Measurements from ENCODE around the gene LRP2.

Gene LRP2

GRCh38 chr2:169185711-169186110, 176.6 kb downstream of the LRP2 start:
- H3K4me2 ChIP-seq (ENCODE audit: low read length) = no peak overlapping the region
- H3K27me3 ChIP-seq (ENCODE audit: control insufficient read depth, insufficient read depth, low read length) = peaks cover 4% of the 10 kb centered on the region
- no peaks in the 10 kb centered on the region for H3K4me1 ChIP-seq (ENCODE audit: control insufficient read depth, insufficient read depth, low read length)
- no peak overlapping the region for H3K4me3 ChIP-seq (ENCODE audit: low read length)
- H3K36me3 ChIP-seq (ENCODE audit: insufficient read depth, low read length) = no peaks in the 10 kb centered on the region
- no peaks in the 10 kb centered on the region for H3K9me3 ChIP-seq (replicated peaks; ENCODE audit: low read length)
- no peak overlapping the region for H3K9ac ChIP-seq (ENCODE audit: low read depth, low read length)

DNA sequence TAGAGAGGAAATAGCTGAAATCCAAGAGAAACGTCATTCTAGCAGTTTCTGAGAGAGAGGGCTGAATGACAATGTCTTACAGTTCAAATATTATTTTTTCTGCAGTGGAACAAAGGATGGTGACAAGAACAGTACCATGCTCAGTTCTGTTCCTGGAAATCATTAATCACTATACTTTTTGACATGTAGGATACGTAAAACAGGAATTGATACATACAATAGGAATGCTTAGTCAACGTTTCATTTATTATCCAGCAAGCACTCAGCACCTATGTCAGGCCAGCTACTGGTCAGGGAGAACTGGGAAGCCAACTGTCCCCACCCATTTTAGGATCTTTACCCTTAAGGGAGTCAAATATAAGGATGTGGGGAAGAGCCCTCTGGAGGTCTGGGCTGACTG, 178.3 kb downstream of the LRP2 start:
- H3K9ac ChIP-seq (ENCODE audit: low read depth, low read length) = no peak overlapping the region
- no peak overlapping the region for H3K4me2 ChIP-seq (ENCODE audit: low read length)
- H3K4me3 ChIP-seq (ENCODE audit: low read length) = no peak overlapping the region
- no peaks in the 10 kb centered on the region for H3K4me1 ChIP-seq (ENCODE audit: control insufficient read depth, insufficient read depth, low read length)
- peaks cover 4% of the 10 kb centered on the region for H3K27me3 ChIP-seq (ENCODE audit: control insufficient read depth, insufficient read depth, low read length)
- H3K36me3 ChIP-seq (ENCODE audit: insufficient read depth, low read length) = no peaks in the 10 kb centered on the region
- H3K9me3 ChIP-seq (replicated peaks; ENCODE audit: low read length) = no peaks in the 10 kb centered on the region

GRCh38 chr2:169182573-169182972, 179.8 kb downstream of the LRP2 start:
- no peaks in the 10 kb centered on the region for H3K36me3 ChIP-seq (ENCODE audit: insufficient read depth, low read length)
- H3K4me1 ChIP-seq (ENCODE audit: control insufficient read depth, insufficient read depth, low read length) = no peaks in the 10 kb centered on the region
- H3K27me3 ChIP-seq (ENCODE audit: control insufficient read depth, insufficient read depth, low read length) = peaks cover 7% of the 10 kb centered on the region
- no peak overlapping the region for H3K4me3 ChIP-seq (ENCODE audit: low read length)
- no peak overlapping the region for H3K4me2 ChIP-seq (ENCODE audit: low read length)
- H3K9me3 ChIP-seq (replicated peaks; ENCODE audit: low read length) = no peaks in the 10 kb centered on the region
- no peak overlapping the region for H3K9ac ChIP-seq (ENCODE audit: low read depth, low read length)

- H3K4me1 ChIP-seq (ENCODE audit: control insufficient read depth, insufficient read depth, low read length) = no peaks in the 10 kb centered on the region
These were observed 183.4 kb downstream of the LRP2 start for GRCh38 chr2:169178804-169179390.

GRCh38 chr2:169178364-169178763, 184.0 kb downstream of the LRP2 start:
- no peak overlapping the region for H3K4me3 ChIP-seq (ENCODE audit: low read length)
- H3K4me1 ChIP-seq (ENCODE audit: control insufficient read depth, insufficient read depth, low read length) = no peaks in the 10 kb centered on the region
- peaks cover 10% of the 10 kb centered on the region for H3K27me3 ChIP-seq (ENCODE audit: control insufficient read depth, insufficient read depth, low read length)
- H3K36me3 ChIP-seq (ENCODE audit: insufficient read depth, low read length) = no peaks in the 10 kb centered on the region
- no peaks in the 10 kb centered on the region for H3K9me3 ChIP-seq (replicated peaks; ENCODE audit: low read length)
- H3K9ac ChIP-seq (ENCODE audit: low read depth, low read length) = no peak overlapping the region
- H3K4me2 ChIP-seq (ENCODE audit: low read length) = no peak overlapping the region

More at GRCh38 chr2:169178804-169179390, 183.4 kb downstream of the LRP2 start:
- H3K9me3 ChIP-seq (replicated peaks; ENCODE audit: low read length) = no peaks in the 10 kb centered on the region
- H3K36me3 ChIP-seq (ENCODE audit: insufficient read depth, low read length) = no peaks in the 10 kb centered on the region
- H3K4me3 ChIP-seq (ENCODE audit: low read length) = no peak overlapping the region
- H3K27me3 ChIP-seq (ENCODE audit: control insufficient read depth, insufficient read depth, low read length) = peaks cover 10% of the 10 kb centered on the region
- H3K9ac ChIP-seq (ENCODE audit: low read depth, low read length) = no peak overlapping the region
- no peak overlapping the region for H3K4me2 ChIP-seq (ENCODE audit: low read length)

- Histone ChIP-seq H3K9ac (ENCODE audit: low read depth, low read length) (no peak overlapping the region), H3K36me3 (ENCODE audit: insufficient read depth, low read length) (no peaks in the 10 kb centered on the region), H3K27me3 (ENCODE audit: control insufficient read depth, insufficient read depth, low read length) (peaks cover 10% of the 10 kb centered on the region), H3K9me3 (replicated peaks; ENCODE audit: low read length) (no peaks in the 10 kb centered on the region), H3K4me2 (ENCODE audit: low read length) (no peak overlapping the region), H3K4me3 (ENCODE audit: low read length) (no peak overlapping the region), H3K4me1 (ENCODE audit: control insufficient read depth, insufficient read depth, low read length) (no peaks in the 10 kb centered on the region)
These were observed 187.2 kb downstream of the LRP2 start for GRCh38 chr2:169175112-169175511.

GRCh38 chr2:169173876-169174275, 188.5 kb downstream of the LRP2 start:
- Histone ChIP-seq H3K36me3 (ENCODE audit: insufficient read depth, low read length) (no peaks in the 10 kb centered on the region), H3K27me3 (ENCODE audit: control insufficient read depth, insufficient read depth, low read length) (peaks cover 10% of the 10 kb centered on the region), H3K4me2 (ENCODE audit: low read length) (no peak overlapping the region), H3K4me1 (ENCODE audit: control insufficient read depth, insufficient read depth, low read length) (no peaks in the 10 kb centered on the region), H3K9ac (ENCODE audit: low read depth, low read length) (no peak overlapping the region), H3K4me3 (ENCODE audit: low read length) (no peak overlapping the region), H3K9me3 (replicated peaks; ENCODE audit: low read length) (no peaks in the 10 kb centered on the region)

DNA sequence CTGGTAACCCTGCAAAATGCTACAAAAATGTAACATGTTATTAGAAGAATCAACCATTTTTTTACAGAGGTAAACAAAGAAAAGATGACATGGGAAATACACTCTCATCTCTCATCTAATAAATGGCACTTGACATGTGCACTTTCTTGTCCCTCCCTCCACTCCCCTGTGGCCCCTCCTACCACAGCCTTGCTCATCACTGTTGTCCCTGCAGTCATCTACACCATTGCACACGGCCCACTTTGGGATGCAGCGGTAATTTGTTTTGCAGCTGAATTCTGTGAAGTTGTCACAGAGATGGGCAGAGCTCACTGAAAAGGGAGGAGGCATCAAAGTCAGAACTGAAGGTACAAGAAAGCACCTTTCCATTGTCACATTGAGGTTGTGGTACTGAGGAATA, 189.4 kb downstream of the LRP2 start:
- Histone ChIP-seq H3K27me3 (ENCODE audit: control insufficient read depth, insufficient read depth, low read length) (peaks cover 10% of the 10 kb centered on the region), H3K9me3 (replicated peaks; ENCODE audit: low read length) (no peaks in the 10 kb centered on the region), H3K4me2 (ENCODE audit: low read length) (no peak overlapping the region), H3K36me3 (ENCODE audit: insufficient read depth, low read length) (no peaks in the 10 kb centered on the region), H3K9ac (ENCODE audit: low read depth, low read length) (no peak overlapping the region), H3K4me3 (ENCODE audit: low read length) (no peak overlapping the region), H3K4me1 (ENCODE audit: control insufficient read depth, insufficient read depth, low read length) (no peaks in the 10 kb centered on the region)

DNA sequence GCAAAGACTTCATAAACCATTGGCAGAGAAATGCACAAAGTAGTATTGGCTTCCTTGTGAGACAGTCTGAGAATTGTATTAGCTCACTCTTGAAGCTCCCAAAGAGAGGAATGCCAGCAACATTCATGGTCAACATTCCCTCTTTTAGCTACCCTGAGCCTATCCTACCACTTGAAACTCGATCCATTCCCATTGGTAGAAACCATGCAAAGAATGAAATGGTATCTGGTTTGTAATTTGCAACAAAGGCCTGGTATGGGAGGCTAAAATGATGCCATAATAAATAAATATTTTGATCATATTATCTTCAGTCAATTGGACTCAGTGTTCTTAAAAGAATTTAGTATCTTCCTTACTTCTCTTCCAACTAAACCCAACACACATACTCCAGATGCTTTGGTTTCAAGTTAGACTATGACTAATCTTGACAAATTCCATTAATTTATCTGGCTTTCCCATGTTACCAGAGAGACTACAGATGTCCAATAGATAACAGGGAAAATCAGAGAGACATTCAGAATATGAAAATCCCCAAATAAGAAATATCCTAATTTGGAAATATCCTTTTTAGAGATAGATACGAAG, 190.1 kb downstream of the LRP2 start:
- Histone ChIP-seq H3K27me3 (ENCODE audit: control insufficient read depth, insufficient read depth, low read length) (peaks cover 4% of the 10 kb centered on the region), H3K36me3 (ENCODE audit: insufficient read depth, low read length) (no peaks in the 10 kb centered on the region), H3K9ac (ENCODE audit: low read depth, low read length) (no peak overlapping the region), H3K9me3 (replicated peaks; ENCODE audit: low read length) (no peaks in the 10 kb centered on the region), H3K4me1 (ENCODE audit: control insufficient read depth, insufficient read depth, low read length) (no peaks in the 10 kb centered on the region), H3K4me3 (ENCODE audit: low read length) (no peak overlapping the region), H3K4me2 (ENCODE audit: low read length) (no peak overlapping the region)

GRCh38 chr2:169165791-169166190, 196.5 kb downstream of the LRP2 start:
- H3K9me3 ChIP-seq (replicated peaks; ENCODE audit: low read length) = no peaks in the 10 kb centered on the region

DNA sequence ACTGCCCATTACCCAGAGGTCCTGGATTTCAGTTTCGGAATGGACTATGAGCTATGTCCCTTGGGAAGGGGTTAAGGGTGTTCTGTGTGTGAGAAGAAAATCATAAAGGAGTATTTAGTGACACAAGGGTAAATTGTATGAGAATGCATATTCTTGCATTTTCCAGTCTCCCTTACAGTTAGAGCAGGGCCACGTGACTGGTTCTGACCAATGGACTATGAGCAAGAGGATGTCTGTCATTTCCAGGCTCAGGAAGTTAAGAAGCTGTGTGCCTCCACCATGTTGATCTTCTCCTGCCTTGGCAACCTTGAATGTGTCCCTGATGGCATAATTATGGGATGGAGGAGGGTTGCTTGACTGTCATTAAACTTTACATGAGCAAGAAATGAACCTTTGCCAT, 198.0 kb downstream of the LRP2 start:
- Histone ChIP-seq H3K4me2 (ENCODE audit: low read length) (no peak overlapping the region), H3K9me3 (replicated peaks; ENCODE audit: low read length) (no peaks in the 10 kb centered on the region), H3K27me3 (ENCODE audit: control insufficient read depth, insufficient read depth, low read length) (peaks cover 5% of the 10 kb centered on the region), H3K4me1 (ENCODE audit: control insufficient read depth, insufficient read depth, low read length) (no peaks in the 10 kb centered on the region), H3K4me3 (ENCODE audit: low read length) (no peak overlapping the region), H3K9ac (ENCODE audit: low read depth, low read length) (no peak overlapping the region), H3K36me3 (ENCODE audit: insufficient read depth, low read length) (no peaks in the 10 kb centered on the region)

More at GRCh38 chr2:169165791-169166190, 196.5 kb downstream of the LRP2 start:
- no peak overlapping the region for H3K4me2 ChIP-seq (ENCODE audit: low read length)
- no peak overlapping the region for H3K9ac ChIP-seq (ENCODE audit: low read depth, low read length)
- H3K27me3 ChIP-seq (ENCODE audit: control insufficient read depth, insufficient read depth, low read length) = peaks cover 5% of the 10 kb centered on the region
- H3K36me3 ChIP-seq (ENCODE audit: insufficient read depth, low read length) = no peaks in the 10 kb centered on the region
- H3K4me3 ChIP-seq (ENCODE audit: low read length) = no peak overlapping the region
- no peaks in the 10 kb centered on the region for H3K4me1 ChIP-seq (ENCODE audit: control insufficient read depth, insufficient read depth, low read length)

GRCh38 chr2:169162613-169163012, 199.7 kb downstream of the LRP2 start:
- no peaks in the 10 kb centered on the region for H3K36me3 ChIP-seq (ENCODE audit: insufficient read depth, low read length)
- no peak overlapping the region for H3K4me2 ChIP-seq (ENCODE audit: low read length)
- no peaks in the 10 kb centered on the region for H3K9me3 ChIP-seq (replicated peaks; ENCODE audit: low read length)
- no peak overlapping the region for H3K4me3 ChIP-seq (ENCODE audit: low read length)
- H3K4me1 ChIP-seq (ENCODE audit: control insufficient read depth, insufficient read depth, low read length) = no peaks in the 10 kb centered on the region
- H3K9ac ChIP-seq (ENCODE audit: low read depth, low read length) = no peak overlapping the region
- peaks cover 5% of the 10 kb centered on the region for H3K27me3 ChIP-seq (ENCODE audit: control insufficient read depth, insufficient read depth, low read length)

Data from skeletal muscle satellite cell (primary cell).